Measurements from ENCODE around the gene OR2B2. TPM values are rescaled to one million over a fixed set of nuclear protein-coding genes. Genes with fewer than 3 reads are reported as not detected.

Gene OR2B2
- not detected for total RNA-seq

DNA sequence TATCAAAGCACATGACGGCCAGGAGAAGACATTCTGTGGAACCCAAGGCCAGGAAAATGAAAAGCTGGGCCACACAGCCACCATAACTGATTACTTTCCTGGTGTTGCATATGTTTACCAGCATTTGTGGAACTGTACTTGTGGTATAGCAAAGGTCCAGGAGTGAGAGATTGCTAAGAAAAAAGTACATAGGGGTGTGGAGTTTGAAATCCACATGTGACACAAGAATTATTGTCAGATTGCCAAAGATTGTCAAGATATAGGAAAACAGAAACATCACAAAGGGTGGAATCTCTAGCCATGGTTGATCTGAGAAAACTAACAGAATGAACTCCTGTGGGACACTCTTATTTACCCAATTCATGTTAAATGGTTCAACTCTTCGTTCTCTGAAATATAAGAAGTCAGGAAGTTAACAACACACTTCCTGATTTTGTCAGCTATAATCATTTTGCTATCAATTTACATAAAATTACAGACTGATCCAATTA is at the start of gene OR2B2:
OR2B2 (minus strand) TSS at position 441 of the 491 bp plus-strand sequence; CDS start at position 364, 77 bp downstream.

DNA sequence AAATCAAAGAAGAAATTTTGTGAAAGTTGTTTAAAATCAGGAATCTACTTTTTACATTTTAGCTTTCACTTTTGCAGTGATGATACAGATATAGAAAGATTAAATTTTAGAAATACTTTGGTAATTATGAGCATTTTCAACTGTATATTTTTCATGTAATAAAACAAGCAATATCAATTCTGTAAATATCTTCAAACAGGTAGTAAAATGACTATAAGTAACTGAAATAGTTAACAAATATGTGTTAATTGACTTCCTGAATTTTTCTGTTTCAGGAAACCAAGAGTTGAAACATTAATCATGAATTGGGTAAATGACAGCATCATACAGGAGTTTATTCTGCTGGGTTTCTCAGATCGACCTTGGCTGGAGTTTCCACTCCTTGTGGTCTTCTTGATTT is 44.7 kb upstream of the OR2B2 start, which contains the start of gene OR2B6:
OR2B6 (plus strand) TSS at position 301 of the 400 bp plus-strand sequence; CDS start at position 301, 0 bp downstream.

Small RNA genes lying within 50 kb of the gene (small RNA-seq; reads per million reads assigned to genes)
- 0 reads per million in 2 donors for gene RNU7-26P

Other genes with a start within 250 kb of the OR2B2 start
- not detected for gene OR2B6, start 44.8 kb upstream of the OR2B2 start, total RNA-seq
- under 1 TPM; 0.67 to 0.69 TPM for gene ZNF165, start 168.2 kb upstream of the OR2B2 start, total RNA-seq
- 1 to 10 TPM; 2.4 to 2.7 TPM for gene ZSCAN16, start 212.2 kb upstream of the OR2B2 start, total RNA-seq
- 10 to 100 TPM; 13.7 to 14.8 TPM for gene ZKSCAN8, start 229.5 kb upstream of the OR2B2 start, total RNA-seq